Fibroblast of lung (primary cell): ENCODE results near the gene LDLRAD4. TPM values are rescaled to one million over a fixed set of nuclear protein-coding genes. Genes with fewer than 3 reads are reported as not detected.

Experiments used
- DNase-seq, 2 donors: peaks; one replicate each; pipeline versions ENCODE4 v3.0.0 to v3.0.0-alpha.2; 2010; ENCODE audit warnings: low read depth in 2 of 2
- H2AFZ ChIP-seq: 2 replicates; pipeline ENCODE4 v1.5.1; 2012; ENCODE audit warnings: low read length, control low read depth, inconsistent platforms
- H3K27ac ChIP-seq: 2 replicates; pipeline ENCODE4 v1.5.1; 2011; ENCODE audit warnings: low read length, control low read depth; ENCODE audit not compliant: insufficient read depth
- H3K27me3 ChIP-seq: 2 replicates; pipeline ENCODE4 v1.5.1; 2011; ENCODE audit warnings: mild to moderate bottlenecking, low read length; ENCODE audit not compliant: control insufficient read depth, insufficient read depth
- H3K36me3 ChIP-seq: 2 replicates; pipeline ENCODE4 v1.5.1; 2011; ENCODE audit warnings: low read length; ENCODE audit not compliant: control insufficient read depth, insufficient read depth
- H3K4me1 ChIP-seq: 2 replicates; pipeline ENCODE4 v1.5.1; 2011; ENCODE audit warnings: low read length; ENCODE audit not compliant: control insufficient read depth, insufficient read depth; ENCODE audit errors: extremely low read depth
- H3K4me2 ChIP-seq: 2 replicates; pipeline ENCODE4 v1.5.1; 2011; ENCODE audit warnings: low read length, control low read depth; ENCODE audit not compliant: insufficient read depth; ENCODE audit errors: extremely low read depth
- H3K4me3 ChIP-seq, 4 experiments: fragments of 200-600 bp in 1 of 4; sonication (generic) in 1 of 4; replicated peaks in 1 of 4; 2 replicates each; pipeline ENCODE4 v1.5.1; 2011 to 2016; ENCODE audit warnings: low read length in 4 of 4, low read depth in 3 of 4, mild to moderate bottlenecking in 3 of 4, control low read depth in 2 of 4, inconsistent platforms in 1 of 4, mixed read lengths in 1 of 4; ENCODE audit not compliant: insufficient read depth in 1 of 4; ENCODE audit errors: control extremely low read depth in 1 of 4
- H3K79me2 ChIP-seq: 2 replicates; pipeline ENCODE4 v1.5.1; 2012; ENCODE audit warnings: mild to moderate bottlenecking, low read length, inconsistent platforms; ENCODE audit not compliant: control insufficient read depth, insufficient read depth
- H3K9ac ChIP-seq: 2 replicates; pipeline ENCODE4 v1.5.1; 2011; ENCODE audit warnings: mild to moderate bottlenecking, low read length, control low read depth; ENCODE audit not compliant: insufficient read depth
- H3K9me3 ChIP-seq: 2 replicates; pipeline ENCODE4 v1.5.1; 2012; ENCODE audit warnings: low read depth, low read length; ENCODE audit not compliant: control insufficient read depth, insufficient read depth
- H4K20me1 ChIP-seq: 2 replicates; pipeline ENCODE4 v1.5.1; 2011; ENCODE audit warnings: low read length; ENCODE audit not compliant: control insufficient read depth, insufficient read depth; ENCODE audit errors: extremely low read depth
- EZH2 ChIP-seq: IDR thresholded peaks from 2 replicates; pipeline ENCODE4 v1.5.1; 2012; ENCODE audit warnings: low read length, control low read depth, mild to moderate bottlenecking; ENCODE audit errors: missing control alignments
- polyA plus RNA-seq, 2 donors: library from polyadenylated mRNA; depleted of rRNA in 1 of 2; stranded (reverse) in 1 of 2; unstranded in 1 of 2; fragments of >200 nt; gene quantifications; 2 replicates each; pipeline ENCODE4 v1.2.1, GENCODE V29; 2011 to 2012; ENCODE audit warnings: missing spikeins in 1 of 2
- total RNA-seq: library from RNA; depleted of rRNA; stranded (reverse); fragments of >200 nt; gene quantifications from 2 replicates; pipeline ENCODE4 v1.2.1, GENCODE V29; 2014
- TF ChIP-seq, protein P1 (sequence below), 2 donors: IDR thresholded peaks in 1 of 2; conservative IDR thresholded peaks in 1 of 2; 1 replicate in 1 of 2; 2 replicates in 1 of 2; pipeline ENCODE4 v1.5.1; 2011 to 2012; ENCODE audit warnings: low read length in 2 of 2, control low read depth in 1 of 2, inconsistent platforms in 1 of 2, low read depth in 1 of 2, mild to moderate bottlenecking in 1 of 2

Gene LDLRAD4
- total and polyA plus RNA-seq, 2 donors (not counting 1 experiment from before 2014, with no cell fraction given): not detected

DNA sequence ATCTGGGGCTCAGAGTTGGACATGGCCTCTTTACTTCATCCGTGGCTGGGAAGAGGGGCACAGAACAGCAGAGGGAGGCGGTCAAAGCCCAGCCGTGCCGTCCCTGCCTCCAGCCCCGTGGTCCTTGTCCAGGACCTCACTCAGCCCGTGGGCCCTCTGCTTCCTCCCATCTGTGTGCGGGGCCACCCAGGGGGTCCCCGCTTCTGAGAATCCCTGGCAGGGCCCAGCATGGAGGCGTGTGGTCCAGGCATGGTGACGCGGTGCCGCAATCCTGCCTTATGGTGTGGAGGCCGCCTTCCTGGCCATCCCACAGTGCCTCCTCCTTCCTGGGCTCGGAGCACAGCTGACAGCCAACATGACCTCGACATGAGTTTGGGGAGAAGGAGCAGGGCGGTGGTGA, 275.2 kb downstream of the LDLRAD4 start:
- no peaks in the 10 kb centered on the region for H4K20me1 ChIP-seq
- no peaks in the 10 kb centered on the region for H3K4me1 ChIP-seq
- H3K27me3 ChIP-seq: no peaks in the 10 kb centered on the region
- no peak overlapping the region for H3K4me3 ChIP-seq
- DNase-seq: no peak
- no peaks in the 10 kb centered on the region for H3K79me2 ChIP-seq
- H3K9me3 ChIP-seq: no peaks in the 10 kb centered on the region
- no peak overlapping the region for H3K9ac ChIP-seq
- H3K27ac ChIP-seq: no peak overlapping the region
- H3K36me3 ChIP-seq: no peaks in the 10 kb centered on the region
- no peak overlapping the region for H3K4me2 ChIP-seq
- H2AFZ ChIP-seq: no peak overlapping the region
- TF ChIP-seq, protein P1, sequence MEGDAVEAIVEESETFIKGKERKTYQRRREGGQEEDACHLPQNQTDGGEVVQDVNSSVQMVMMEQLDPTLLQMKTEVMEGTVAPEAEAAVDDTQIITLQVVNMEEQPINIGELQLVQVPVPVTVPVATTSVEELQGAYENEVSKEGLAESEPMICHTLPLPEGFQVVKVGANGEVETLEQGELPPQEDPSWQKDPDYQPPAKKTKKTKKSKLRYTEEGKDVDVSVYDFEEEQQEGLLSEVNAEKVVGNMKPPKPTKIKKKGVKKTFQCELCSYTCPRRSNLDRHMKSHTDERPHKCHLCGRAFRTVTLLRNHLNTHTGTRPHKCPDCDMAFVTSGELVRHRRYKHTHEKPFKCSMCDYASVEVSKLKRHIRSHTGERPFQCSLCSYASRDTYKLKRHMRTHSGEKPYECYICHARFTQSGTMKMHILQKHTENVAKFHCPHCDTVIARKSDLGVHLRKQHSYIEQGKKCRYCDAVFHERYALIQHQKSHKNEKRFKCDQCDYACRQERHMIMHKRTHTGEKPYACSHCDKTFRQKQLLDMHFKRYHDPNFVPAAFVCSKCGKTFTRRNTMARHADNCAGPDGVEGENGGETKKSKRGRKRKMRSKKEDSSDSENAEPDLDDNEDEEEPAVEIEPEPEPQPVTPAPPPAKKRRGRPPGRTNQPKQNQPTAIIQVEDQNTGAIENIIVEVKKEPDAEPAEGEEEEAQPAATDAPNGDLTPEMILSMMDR (conservative IDR thresholded peaks at IDR 0.05 in 1 of 2, IDR thresholded peaks at IDR 0.05 in 1 of 2; ENCODE audit: low read depth in 1 of 2, low read length in 2 of 2): no peak
- TF ChIP-seq EZH2: no peak

DNA sequence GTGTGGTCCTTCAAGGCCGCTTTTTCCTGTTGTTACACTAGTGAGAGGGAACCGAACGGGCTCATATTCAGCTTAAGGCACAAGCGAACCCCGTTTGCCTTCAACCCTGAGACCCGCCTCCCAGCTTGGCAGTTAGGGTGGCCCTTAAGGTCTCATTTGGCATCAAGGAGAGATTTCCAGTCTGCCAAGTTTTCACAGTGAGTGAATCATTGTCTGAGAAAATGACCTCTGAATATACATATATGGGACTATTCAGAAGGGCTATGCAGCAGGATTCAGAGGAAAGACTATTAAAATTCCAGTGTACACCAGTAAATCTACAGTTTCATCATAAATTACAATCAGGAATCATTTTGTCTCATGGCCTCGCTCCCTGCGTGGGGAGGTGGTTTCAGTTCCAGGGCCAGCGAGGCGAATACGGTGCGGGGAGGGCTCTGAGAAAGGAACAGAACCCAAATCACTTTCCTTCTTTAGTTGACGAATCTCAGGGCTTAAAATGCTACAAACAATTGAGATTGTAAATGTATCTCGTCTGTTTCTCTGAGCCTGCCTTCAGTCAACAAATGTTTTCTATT, 276.4 kb downstream of the LDLRAD4 start:
- Histone ChIP-seq H3K36me3 (no peaks in the 10 kb centered on the region), H3K4me2 (no peak overlapping the region), H3K4me3 (no peak overlapping the region), H4K20me1 (no peaks in the 10 kb centered on the region), H3K27ac (no peak overlapping the region), H3K9ac (no peak overlapping the region), H3K4me1 (no peaks in the 10 kb centered on the region), H3K9me3 (no peaks in the 10 kb centered on the region), H2AFZ (no peak overlapping the region), H3K27me3 (no peaks in the 10 kb centered on the region), H3K79me2 (no peaks in the 10 kb centered on the region)
- DNase-seq: peak in 1 of 2 donors; percentile 73
- TF ChIP-seq, protein P1 (conservative IDR thresholded peaks at IDR 0.05 in 1 of 2, IDR thresholded peaks at IDR 0.05 in 1 of 2; ENCODE audit: low read depth in 1 of 2, low read length in 2 of 2): no peak
- TF ChIP-seq EZH2: no peak

DNA sequence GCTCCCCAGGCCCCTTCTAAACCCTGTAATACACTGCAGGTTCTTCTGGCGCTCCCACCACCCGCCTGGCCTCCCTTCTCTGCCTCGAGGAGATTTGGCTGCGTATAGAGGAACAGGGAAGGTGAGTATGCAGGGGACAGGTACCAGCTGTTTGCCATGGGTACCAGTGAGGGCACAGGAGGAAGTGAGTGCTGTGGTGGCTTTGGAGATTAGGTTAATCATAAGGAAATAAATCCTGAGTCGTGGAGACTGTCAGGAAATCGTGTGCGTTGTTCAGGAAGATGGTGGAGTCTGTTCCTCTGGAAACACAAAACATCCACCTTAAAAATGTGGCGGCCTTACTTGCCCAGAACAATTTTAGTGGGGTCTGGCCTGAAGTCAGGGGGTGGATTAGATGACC, 277.4 kb downstream of the LDLRAD4 start:
- Histone ChIP-seq H3K9ac (no peak overlapping the region), H3K79me2 (no peaks in the 10 kb centered on the region), H3K36me3 (no peaks in the 10 kb centered on the region), H3K27me3 (no peaks in the 10 kb centered on the region), H3K4me3 (no peak overlapping the region), H2AFZ (no peak overlapping the region), H3K27ac (no peak overlapping the region), H3K9me3 (no peaks in the 10 kb centered on the region), H4K20me1 (no peaks in the 10 kb centered on the region), H3K4me1 (no peaks in the 10 kb centered on the region), H3K4me2 (no peak overlapping the region)
- DNase-seq: no peak
- TF ChIP-seq, protein P1 (conservative IDR thresholded peaks at IDR 0.05 in 1 of 2, IDR thresholded peaks at IDR 0.05 in 1 of 2; ENCODE audit: low read depth in 1 of 2, low read length in 2 of 2): no peak
- TF ChIP-seq EZH2: no peak
